M059J (cell line): ENCODE data around the gene CHD6. TPM values are rescaled to one million over a fixed set of nuclear protein-coding genes. Genes with fewer than 3 reads are reported as not detected.

Experiments
- DNase-seq: peaks from one replicate; pipeline ENCODE4 v3.0.0-alpha.2; 2012; ENCODE audit warnings: low read depth
- total RNA-seq: library from RNA; depleted of rRNA; stranded (reverse); fragments of >200 nt; shearing (Covaris generic); gene quantifications from 2 replicates; pipeline ENCODE4 v1.2.3, GENCODE V29; 2014

CHD6 gene
- total RNA-seq, 1 experiment from 2014 or later: 25.6 TPM

- no peak for DNase-seq
Observed at GRCh38 chr20:41623625-41624375, 5.6 kb upstream of the CHD6 start.

DNA sequence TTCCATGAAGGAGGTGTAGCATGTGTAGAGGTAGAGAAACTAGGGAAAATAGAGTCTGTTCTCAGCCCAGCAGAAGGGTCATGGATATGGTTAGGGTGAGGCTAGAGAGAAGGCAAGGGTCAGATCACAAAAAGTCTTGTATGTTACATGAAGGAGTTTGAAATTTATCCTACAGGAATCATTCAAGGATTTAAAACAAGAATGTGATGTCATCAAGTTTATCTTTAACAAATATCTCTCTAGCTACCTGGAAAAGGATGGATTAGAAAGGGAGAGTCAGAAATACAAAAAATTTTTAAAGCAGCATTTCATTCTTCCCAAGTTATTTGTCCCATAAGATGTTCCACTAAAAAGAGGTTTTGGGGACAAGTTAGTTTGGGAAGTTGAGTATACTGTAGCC, 4.4 kb upstream of the CHD6 start:
- DNase-seq: no peak

DNA sequence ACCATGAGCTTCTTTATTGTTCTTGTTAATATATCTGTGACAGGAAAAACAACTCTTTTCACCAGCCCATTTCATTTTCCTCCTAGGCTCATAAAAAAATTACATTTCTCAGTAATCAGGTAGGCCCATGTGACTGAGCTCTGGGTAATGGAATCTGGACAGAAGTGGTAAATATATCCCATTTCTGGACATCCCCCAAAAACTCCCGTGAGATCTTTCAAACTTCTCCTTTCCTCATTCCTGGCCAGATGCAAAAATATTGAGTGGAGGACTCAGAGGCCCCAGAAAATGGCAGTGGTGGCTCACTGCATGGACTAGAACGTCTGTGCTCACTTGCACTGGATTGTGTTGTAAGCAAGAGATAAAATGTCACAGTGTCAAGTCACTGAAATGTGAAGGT, 3.8 kb upstream of the CHD6 start:
- DNase-seq: no peak

GRCh38 chr20:41621421-41621820, 3.2 kb upstream of the CHD6 start:
- no peak for DNase-seq

- no peak for DNase-seq
Observed at GRCh38 chr20:41619360-41620100, 1.4 kb upstream of the CHD6 start.

DNA sequence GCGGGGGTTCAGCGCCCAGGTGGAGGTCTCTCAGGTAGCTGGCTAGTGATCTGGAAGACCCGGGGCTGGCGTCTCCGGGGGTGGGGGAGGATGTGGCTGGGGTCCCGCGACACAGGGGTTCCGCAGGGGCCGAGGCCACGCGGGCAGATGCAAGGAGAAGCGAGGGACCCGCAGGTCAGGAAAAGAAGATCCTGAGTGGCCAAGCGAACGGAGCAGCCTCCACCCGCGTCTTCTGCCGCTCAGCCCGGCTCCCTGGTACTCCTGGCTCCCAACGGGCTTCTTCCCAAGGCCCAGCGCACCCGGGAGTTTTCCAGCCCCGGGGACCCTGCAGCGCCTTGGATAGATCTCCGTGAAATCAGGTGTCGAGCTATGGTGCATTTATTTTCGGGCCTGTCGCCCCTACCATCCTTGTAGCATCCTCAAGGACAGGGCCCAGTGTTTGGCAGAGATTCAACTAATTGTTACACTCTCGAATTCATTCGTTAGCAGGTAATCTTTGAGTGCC, 682 bp upstream of the CHD6 start:
- DNase-seq: peak; percentile 39

GRCh38 chr20:41617059-41617901, 897 bp downstream of the CHD6 start:
- peak; percentile 54 for DNase-seq

GRCh38 chr20:41616228-41616627, 1.9 kb downstream of the CHD6 start:
- DNase-seq: no peak

- DNase-seq: no peak
Observed at GRCh38 chr20:41615676-41616075, 2.5 kb downstream of the CHD6 start.

DNA sequence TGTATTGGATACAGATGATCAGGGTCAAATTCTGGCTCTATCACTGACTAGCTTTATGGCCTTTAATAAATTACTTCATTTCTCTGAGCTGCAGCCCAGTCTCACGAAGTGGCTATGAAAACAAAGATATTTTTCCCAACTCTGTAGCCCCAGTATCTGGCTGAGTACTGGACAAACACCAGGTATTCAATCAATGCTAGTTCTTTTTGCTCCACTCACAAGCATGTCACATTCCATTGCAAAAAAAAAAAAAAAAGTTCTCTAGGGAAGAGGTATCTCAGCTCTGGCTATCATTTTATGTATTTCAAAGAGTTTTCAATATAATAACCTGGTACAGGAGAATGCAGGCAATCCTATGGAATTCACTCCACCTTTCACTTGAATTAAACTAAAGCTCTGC, 3.1 kb downstream of the CHD6 start:
- DNase-seq: no peak

DNA sequence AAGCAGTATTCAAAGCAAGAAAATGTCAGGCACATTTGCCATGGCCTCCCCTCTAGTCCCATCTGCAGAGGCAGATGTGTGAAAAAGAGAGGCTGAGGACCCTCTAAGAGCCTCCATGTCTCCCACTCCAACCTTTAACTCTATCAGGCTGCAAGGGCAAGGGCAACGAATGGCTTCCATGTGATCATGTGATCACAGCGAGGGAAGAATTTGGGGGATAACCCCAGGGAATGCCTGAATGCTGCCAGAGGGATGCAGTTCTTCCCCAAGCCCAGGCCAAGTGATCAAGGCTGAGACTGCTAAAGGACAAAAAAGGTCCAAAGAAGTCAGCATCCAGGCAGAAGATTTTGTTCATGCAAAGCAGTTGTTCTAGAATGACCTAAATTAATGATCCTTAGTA, 4.9 kb downstream of the CHD6 start:
- no peak for DNase-seq

GRCh38 chr20:41609474-41609873, 8.7 kb downstream of the CHD6 start:
- peak; percentile 27 for DNase-seq

DNA sequence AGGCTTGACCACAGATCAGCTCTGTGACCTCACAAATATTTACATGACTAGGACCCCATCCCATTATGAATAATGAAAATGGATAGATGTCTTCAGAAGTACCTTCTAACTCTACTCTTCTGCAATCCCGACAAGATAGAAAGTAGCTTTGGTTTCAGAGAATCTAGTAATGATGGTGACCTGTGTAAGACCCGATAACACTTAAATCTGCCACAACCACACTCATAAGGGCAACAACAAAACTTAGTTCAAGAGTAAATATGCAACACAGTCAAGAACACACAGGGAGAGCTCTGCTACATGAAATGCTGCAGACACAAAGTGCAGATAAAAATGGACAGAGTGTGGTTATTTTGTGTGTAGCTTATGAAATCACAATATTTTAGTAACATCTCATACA, 9.6 kb downstream of the CHD6 start:
- no peak for DNase-seq

DNA sequence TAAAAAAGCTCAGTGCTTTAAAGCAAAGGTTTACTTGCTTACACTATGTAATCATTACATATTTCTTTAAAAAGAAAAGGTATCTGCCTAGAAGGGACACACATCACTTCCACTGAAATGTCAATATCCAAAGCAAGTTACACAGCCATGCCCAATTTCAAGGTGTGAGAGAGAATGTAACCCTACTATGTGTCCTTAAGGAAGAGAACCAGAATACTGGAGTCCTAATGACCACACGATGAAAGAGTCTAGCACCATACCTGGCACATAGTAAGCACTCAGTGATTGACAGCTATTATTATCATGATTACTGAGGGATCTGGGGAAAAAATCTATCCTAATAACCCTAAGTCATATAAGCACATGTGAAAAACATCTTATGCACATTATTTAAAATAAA, 10.4 kb downstream of the CHD6 start:
- DNase-seq: no peak

- DNase-seq: no peak
Observed at GRCh38 chr20:41604002-41604401, 14.2 kb downstream of the CHD6 start.

DNA sequence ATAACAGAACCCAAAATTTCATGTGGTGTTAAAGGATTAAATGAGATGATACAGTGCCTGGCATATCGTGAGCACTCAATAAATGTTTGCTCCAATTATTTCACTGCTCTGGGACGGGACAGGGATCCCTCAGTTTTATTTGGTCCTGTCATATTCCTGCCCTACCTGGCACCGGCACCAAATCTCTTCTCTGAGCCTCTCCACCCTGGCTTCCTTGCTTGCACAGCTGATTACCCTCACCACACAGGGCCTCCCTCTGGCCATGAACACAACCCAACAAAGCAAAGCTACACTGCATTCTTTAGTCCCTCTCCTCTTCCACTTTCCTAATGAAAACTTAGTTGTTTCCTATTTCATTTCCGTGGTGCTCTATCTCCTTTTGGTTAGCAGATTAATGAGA, 16.4 kb downstream of the CHD6 start:
- DNase-seq: no peak

GRCh38 chr20:41600926-41601631, 17.1 kb downstream of the CHD6 start:
- DNase-seq: no peak

DNA sequence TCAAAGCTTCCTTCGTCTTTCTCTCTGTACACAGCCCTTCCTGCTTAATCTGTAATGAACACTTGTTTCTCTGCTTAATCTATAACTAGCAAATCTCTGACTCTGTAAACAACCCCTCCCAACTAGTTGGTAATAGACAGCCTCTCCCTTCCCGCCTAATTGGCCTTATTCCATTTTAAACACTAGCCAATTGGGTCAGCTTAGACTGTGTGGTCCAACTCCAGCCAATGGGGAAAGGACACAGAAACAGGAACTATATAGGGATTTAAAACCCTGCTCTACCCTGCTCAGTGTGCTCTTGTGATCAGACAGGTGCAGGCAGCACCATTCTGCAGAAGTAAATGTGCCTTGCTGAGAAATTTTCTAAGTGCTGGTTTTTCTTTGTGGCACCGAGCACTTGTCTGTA, 18.5 kb downstream of the CHD6 start:
- peak; percentile 16 for DNase-seq

DNA sequence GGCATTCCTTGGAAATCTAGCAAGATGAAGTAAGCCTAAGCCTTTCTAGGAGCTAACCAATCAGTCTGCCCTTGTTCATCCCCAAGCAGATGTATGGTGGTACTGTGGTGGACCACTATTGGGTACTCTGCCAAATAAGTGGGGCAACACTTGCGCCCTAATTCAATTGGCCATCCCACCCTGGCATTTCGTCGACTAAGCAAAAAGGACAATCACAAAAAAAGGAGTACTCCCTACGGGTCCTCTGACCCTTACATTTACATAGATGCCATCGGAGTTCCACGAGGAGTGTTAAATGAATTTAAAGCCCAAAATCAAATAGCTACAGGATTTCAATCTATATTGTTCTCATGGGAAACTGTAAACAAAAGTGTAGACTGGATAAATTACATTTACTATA, 19.5 kb downstream of the CHD6 start:
- DNase-seq: no peak

DNA sequence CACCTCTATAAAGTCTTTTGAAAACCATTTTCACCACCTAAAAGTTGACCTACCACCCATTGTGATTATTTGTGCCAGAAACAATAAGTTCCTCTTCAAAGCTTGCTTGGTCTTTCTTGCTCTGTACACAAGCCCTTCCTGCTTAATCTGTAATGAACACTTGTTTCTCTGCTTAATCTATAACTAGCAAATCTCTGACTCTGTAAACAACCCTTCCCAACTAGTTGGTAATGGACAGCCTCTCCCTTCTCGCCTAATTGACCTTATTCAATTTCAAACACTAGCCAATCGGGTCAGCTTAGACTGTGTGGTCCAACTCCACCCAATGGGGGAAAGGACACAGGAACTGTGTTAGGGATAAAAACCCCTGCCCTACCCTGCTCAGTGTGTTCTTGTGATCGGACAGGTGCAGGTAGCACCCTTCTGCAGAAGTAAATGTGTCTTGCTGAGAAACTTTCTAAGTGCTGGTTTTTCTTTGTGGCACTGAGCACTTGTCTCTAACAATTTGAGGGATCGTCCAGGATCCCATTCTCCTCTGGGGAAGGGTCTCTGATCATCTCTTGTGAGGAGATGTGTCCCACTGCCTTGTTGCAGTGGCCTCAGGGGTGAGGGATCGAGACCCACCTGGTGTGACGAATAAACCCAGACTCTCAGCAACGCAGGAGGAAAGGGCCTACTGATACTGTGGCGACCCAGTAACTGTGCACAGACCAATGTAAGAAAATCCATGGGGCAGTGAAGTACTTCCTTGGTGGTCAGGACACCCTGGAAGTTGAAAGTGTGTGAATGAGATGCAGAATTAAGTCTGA, 23.5 kb downstream of the CHD6 start:
- no peak for DNase-seq
